ENCODE results near the gene MCRIP1.
"Not testable (repeated sequence)": the region's sequence is repeated elsewhere in the genome, so short reads cannot be mapped to it uniquely, and the experiment has no call there.

MCRIP1 gene

DNA sequence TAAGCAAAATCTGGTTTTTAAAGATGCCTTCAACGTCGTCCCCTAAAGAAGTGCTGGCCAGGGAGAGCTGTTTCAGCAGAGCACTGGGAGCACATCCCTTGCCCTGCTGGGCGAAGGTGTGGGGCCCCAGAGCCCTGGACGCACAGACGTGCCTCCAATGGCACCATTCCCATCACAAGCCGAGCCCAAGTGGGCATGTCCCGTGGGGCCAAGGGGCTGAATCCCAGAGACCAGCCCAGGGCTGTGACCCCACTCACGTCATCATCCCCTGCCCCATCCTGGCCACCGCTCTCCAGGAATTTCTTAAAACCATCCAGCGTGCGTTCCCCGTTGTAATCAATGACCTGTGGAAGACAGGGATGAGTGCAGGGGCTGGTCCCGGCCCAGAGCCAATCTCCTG, 11.8 kb upstream of the MCRIP1 start:
- Histone ChIP-seq H3K4me1 (ENCODE audit: control insufficient read depth, insufficient read depth, low read length) (peaks cover 8% of the 10 kb centered on the region; the same call in 1 of the 2 replicates), H3K36me3 (ENCODE audit: control insufficient read depth, insufficient read depth, low read length) (peaks cover 61% of the 10 kb centered on the region), H3K27ac (ENCODE audit: low read depth, low read length) (no peak overlapping the region), H3K27me3 (ENCODE audit: control insufficient read depth, insufficient read depth, low read length) (no peaks in the 10 kb centered on the region), H3K9ac (ENCODE audit: low read length) (no peak overlapping the region), H3K9me3 (ENCODE audit: control insufficient read depth, insufficient read depth, low read depth, low read length) (no peaks in the 10 kb centered on the region), H3K4me3 (ENCODE audit: low read depth, low read length) (no peak overlapping the region)

GRCh38 chr17:81844327-81844851, 11.3 kb upstream of the MCRIP1 start:
- Histone ChIP-seq H3K27me3 (ENCODE audit: control insufficient read depth, insufficient read depth, low read length) (no peaks in the 10 kb centered on the region), H3K4me3 (ENCODE audit: low read depth, low read length) (no peak overlapping the region), H3K36me3 (ENCODE audit: control insufficient read depth, insufficient read depth, low read length) (peaks cover 61% of the 10 kb centered on the region), H3K27ac (ENCODE audit: low read depth, low read length) (no peak overlapping the region), H3K9ac (ENCODE audit: low read length) (no peak overlapping the region), H3K9me3 (ENCODE audit: control insufficient read depth, insufficient read depth, low read depth, low read length) (no peaks in the 10 kb centered on the region), H3K4me1 (ENCODE audit: control insufficient read depth, insufficient read depth, low read length) (peaks cover 8% of the 10 kb centered on the region; the same call in 1 of the 2 replicates)

DNA sequence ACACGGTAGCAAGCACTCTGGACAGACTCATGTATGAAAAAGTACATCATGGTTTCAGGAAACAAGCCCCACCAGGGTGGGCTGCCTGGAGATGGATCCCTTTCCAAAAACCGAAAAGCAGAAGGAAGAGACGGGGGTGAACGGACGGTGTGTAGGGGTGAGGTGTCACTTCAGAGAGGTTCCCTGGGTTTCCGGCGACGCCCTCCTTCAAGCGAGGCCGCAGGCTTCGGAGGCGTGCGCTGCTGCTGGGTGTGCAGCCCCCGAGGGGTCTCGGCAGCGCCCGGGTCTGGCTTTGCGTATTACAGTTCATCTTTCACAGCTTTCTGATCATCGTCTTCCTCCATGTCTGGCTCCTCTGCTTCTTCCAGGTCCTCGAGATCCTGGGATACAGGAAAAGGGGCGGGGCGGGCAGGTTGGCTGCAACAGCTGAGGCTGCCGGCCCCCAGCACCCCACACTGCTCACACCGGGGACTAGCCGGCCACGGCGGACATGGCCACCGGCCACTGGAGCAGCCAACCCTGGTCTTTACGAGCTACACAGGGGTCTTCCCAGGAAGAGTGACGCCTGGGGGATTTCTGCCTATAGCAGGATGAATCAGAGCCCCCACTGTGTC, 10.7 kb upstream of the MCRIP1 start:
- Histone ChIP-seq H3K27me3 (ENCODE audit: control insufficient read depth, insufficient read depth, low read length) (no peaks in the 10 kb centered on the region), H3K9me3 (ENCODE audit: control insufficient read depth, insufficient read depth, low read depth, low read length) (no peaks in the 10 kb centered on the region), H3K9ac (ENCODE audit: low read length) (no peak overlapping the region), H3K27ac (ENCODE audit: low read depth, low read length) (no peak overlapping the region), H3K4me3 (ENCODE audit: low read depth, low read length) (no peak overlapping the region), H3K36me3 (ENCODE audit: control insufficient read depth, insufficient read depth, low read length) (peaks cover 58% of the 10 kb centered on the region), H3K4me1 (ENCODE audit: control insufficient read depth, insufficient read depth, low read length) (peaks cover 12% of the 10 kb centered on the region; the same call in 1 of the 2 replicates)

DNA sequence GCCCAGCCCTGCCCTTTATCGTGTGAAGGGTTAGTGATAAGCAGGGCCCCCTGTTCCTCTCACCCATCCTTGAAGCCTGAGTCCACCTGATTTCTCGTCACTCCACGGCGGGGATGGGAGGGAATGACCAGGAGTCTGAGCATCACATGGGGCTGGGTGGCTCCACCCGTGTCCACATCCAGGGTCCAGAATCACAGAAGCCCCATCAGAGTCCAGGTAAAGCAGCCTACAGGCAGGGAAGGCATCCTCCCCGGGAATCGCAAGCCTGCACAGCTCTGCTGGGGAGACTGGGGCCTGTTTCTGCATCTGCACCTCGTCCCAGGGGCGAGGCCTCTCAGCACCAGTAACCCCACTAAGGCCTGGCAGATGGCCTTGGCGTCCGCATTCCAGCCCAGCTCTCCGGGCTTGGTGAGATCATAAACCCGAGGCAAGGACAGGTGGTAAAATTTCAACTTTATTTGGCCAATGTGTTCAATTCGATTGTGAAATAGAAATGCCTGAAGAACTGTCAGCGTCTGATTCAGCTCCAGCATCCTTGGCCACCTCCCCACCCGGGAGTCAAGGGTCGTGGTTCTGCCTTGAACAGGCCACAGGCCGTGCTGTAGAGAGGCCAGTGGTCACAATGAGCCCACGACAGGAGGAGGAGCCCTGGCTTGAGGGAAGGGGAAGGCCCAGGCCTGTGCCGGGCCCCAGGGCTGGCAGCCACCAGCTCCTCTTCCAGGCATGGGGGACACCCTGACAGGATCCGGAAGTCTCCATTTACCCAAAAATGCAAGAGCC, 9.8 kb upstream of the MCRIP1 start:
- H3K27ac ChIP-seq (ENCODE audit: low read depth, low read length), result no peak overlapping the region
- peaks cover 54% of the 10 kb centered on the region for H3K36me3 ChIP-seq (ENCODE audit: control insufficient read depth, insufficient read depth, low read length)
- no peak overlapping the region for H3K9ac ChIP-seq (ENCODE audit: low read length)

DNA sequence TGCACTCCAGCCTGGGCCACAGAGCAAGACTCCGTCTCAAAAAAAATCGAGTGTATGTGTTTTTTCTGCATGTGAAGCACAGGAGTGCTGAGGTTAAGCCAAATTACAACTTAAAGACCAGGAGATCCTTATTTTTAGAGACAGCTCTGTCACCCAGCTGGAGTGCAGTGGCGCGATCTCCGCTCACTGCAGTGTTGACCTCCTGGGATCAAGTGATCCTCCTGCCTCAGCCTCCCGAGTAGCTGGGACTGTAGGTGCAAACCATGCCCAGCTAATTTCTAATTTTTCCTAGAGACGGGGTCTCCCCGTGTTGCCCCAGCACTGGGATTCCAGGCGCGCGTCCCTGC, 9.3 kb upstream of the MCRIP1 start:
- H3K9me3 ChIP-seq (ENCODE audit: control insufficient read depth, insufficient read depth, low read depth, low read length), result no peaks in the 10 kb centered on the region
- H3K4me3 ChIP-seq (ENCODE audit: low read depth, low read length), result no peak overlapping the region
- no peaks in the 10 kb centered on the region for H3K27me3 ChIP-seq (ENCODE audit: control insufficient read depth, insufficient read depth, low read length)
- H3K9ac ChIP-seq (ENCODE audit: low read length), result no peak overlapping the region
- peaks cover 51% of the 10 kb centered on the region for H3K36me3 ChIP-seq (ENCODE audit: control insufficient read depth, insufficient read depth, low read length)
- H3K4me1 ChIP-seq (ENCODE audit: control insufficient read depth, insufficient read depth, low read length), result peaks cover 14% of the 10 kb centered on the region; the same call in 1 of the 2 replicates
- H3K27ac ChIP-seq (ENCODE audit: low read depth, low read length), result no peak overlapping the region

More for the DNA sequence above, 9.8 kb upstream of the MCRIP1 start:
- Histone ChIP-seq H3K4me1 (ENCODE audit: control insufficient read depth, insufficient read depth, low read length) (peaks cover 14% of the 10 kb centered on the region; the same call in 1 of the 2 replicates), H3K9me3 (ENCODE audit: control insufficient read depth, insufficient read depth, low read depth, low read length) (no peaks in the 10 kb centered on the region), H3K27me3 (ENCODE audit: control insufficient read depth, insufficient read depth, low read length) (no peaks in the 10 kb centered on the region), H3K4me3 (ENCODE audit: low read depth, low read length) (no peak overlapping the region)

DNA sequence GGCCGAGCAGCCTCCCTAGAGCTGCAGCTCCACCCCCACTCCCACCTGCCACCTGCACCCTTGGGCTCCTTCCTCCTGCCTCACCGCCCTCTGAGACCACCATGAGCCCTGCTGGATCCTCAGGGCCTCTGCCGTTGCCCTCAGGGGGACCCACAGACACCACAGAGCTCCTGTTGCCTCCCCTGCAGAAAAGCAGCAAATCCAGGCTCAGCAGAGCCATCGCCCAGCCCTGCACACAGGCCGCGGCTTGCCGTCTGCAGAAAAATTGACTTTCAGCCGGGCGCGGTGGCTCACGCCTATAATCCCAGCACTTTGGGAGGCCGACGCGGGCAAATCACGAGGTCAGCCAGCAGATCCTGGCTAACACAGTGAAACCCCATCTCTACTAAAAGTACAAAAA, 8.8 kb upstream of the MCRIP1 start:
- no peak overlapping the region for H3K4me3 ChIP-seq (ENCODE audit: low read depth, low read length)
- H3K9me3 ChIP-seq (ENCODE audit: control insufficient read depth, insufficient read depth, low read depth, low read length), result no peaks in the 10 kb centered on the region
- H3K9ac ChIP-seq (ENCODE audit: low read length), result no peak overlapping the region
- H3K27ac ChIP-seq (ENCODE audit: low read depth, low read length), result no peak overlapping the region
- peaks cover 46% of the 10 kb centered on the region for H3K36me3 ChIP-seq (ENCODE audit: control insufficient read depth, insufficient read depth, low read length)
- H3K4me1 ChIP-seq (ENCODE audit: control insufficient read depth, insufficient read depth, low read length), result peaks cover 14% of the 10 kb centered on the region; the same call in 1 of the 2 replicates
- H3K27me3 ChIP-seq (ENCODE audit: control insufficient read depth, insufficient read depth, low read length), result no peaks in the 10 kb centered on the region

DNA sequence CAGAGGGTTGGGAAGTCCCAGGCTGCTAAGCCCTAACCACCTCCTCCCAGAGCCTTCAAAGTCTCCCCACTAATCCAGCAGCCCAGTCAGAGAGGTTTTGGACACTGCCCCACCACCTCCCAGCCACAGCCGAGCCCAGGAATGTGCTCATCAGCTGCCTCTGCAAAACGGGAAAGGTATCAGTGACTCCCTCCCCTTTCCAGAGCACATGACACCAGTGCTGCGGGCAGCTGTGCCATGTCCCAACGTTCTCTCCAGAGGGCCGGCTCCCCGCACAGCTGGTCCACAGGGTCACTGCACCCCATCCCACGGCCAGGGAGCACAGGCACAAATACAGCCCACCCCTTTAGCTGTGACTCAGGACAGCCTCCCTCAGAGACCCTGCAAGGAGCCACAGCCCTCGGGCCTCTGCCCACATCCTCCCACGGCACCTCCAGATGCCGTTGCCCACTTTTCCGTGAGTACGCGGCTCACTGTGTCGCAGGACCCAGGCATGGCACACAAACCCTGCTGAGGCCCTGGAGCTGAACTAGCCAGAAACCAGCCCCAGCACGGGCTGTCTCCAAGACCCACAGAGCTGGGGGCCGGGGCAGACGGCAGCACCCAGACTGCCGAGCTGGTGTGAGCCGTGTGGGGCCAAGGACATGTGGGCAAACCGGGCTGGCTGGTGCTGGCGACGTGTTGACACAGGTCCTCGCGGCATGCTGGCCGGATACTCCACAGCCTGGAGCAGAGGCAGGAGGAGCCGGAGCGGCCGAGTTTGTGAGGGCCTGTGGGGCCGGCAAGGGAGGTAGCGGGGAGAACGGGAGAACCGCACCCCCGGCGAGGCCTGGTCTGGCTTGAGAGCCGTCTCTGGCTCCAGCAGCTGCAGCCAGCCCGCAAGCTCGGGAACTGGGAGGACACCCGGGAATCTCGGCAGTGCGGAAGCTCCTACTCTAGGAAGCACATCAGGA, 8.0 kb upstream of the MCRIP1 start:
- H3K27ac ChIP-seq (ENCODE audit: low read depth, low read length), result no peak overlapping the region

GRCh38 chr17:81840059-81840458, 7.0 kb upstream of the MCRIP1 start:
- H3K9ac ChIP-seq (ENCODE audit: low read length); H3K27ac ChIP-seq (ENCODE audit: low read depth, low read length); H3K4me3 ChIP-seq (ENCODE audit: low read depth, low read length); H3K27me3 ChIP-seq (ENCODE audit: control insufficient read depth, insufficient read depth, low read length); H3K9me3 ChIP-seq (ENCODE audit: control insufficient read depth, insufficient read depth, low read depth, low read length): not testable (repeated sequence)
- H3K4me1 ChIP-seq (ENCODE audit: control insufficient read depth, insufficient read depth, low read length), result peaks cover 14% of the 10 kb centered on the region; the same call in 1 of the 2 replicates
- peaks cover 28% of the 10 kb centered on the region for H3K36me3 ChIP-seq (ENCODE audit: control insufficient read depth, insufficient read depth, low read length)

More for the DNA sequence above, 8.0 kb upstream of the MCRIP1 start:
- Histone ChIP-seq H3K4me1 (ENCODE audit: control insufficient read depth, insufficient read depth, low read length) (peaks cover 14% of the 10 kb centered on the region; the same call in 1 of the 2 replicates), H3K4me3 (ENCODE audit: low read depth, low read length) (no peak overlapping the region), H3K27me3 (ENCODE audit: control insufficient read depth, insufficient read depth, low read length) (no peaks in the 10 kb centered on the region), H3K9me3 (ENCODE audit: control insufficient read depth, insufficient read depth, low read depth, low read length) (no peaks in the 10 kb centered on the region), H3K36me3 (ENCODE audit: control insufficient read depth, insufficient read depth, low read length) (peaks cover 39% of the 10 kb centered on the region), H3K9ac (ENCODE audit: low read length) (peak overlapping the region; percentile 5)

GRCh38 chr17:81839301-81839700, 6.2 kb upstream of the MCRIP1 start:
- Histone ChIP-seq H3K9me3 (ENCODE audit: control insufficient read depth, insufficient read depth, low read depth, low read length) (no peaks in the 10 kb centered on the region), H3K4me1 (ENCODE audit: control insufficient read depth, insufficient read depth, low read length) (peaks cover 14% of the 10 kb centered on the region; the same call in 1 of the 2 replicates), H3K27me3 (ENCODE audit: control insufficient read depth, insufficient read depth, low read length) (no peaks in the 10 kb centered on the region), H3K36me3 (ENCODE audit: control insufficient read depth, insufficient read depth, low read length) (peaks cover 21% of the 10 kb centered on the region), H3K9ac (ENCODE audit: low read length) (no peak overlapping the region), H3K27ac (ENCODE audit: low read depth, low read length) (no peak overlapping the region), H3K4me3 (ENCODE audit: low read depth, low read length) (no peak overlapping the region)

GRCh38 chr17:81838753-81839255, 5.7 kb upstream of the MCRIP1 start:
- Histone ChIP-seq H3K4me3 (ENCODE audit: low read depth, low read length) (no peak overlapping the region), H3K9ac (ENCODE audit: low read length) (no peak overlapping the region)

More at GRCh38 chr17:81838753-81839255, 5.7 kb upstream of the MCRIP1 start:
- Histone ChIP-seq H3K36me3 (ENCODE audit: control insufficient read depth, insufficient read depth, low read length) (peaks cover 16% of the 10 kb centered on the region), H3K27me3 (ENCODE audit: control insufficient read depth, insufficient read depth, low read length) (no peaks in the 10 kb centered on the region), H3K27ac (ENCODE audit: low read depth, low read length) (no peak overlapping the region), H3K4me1 (ENCODE audit: control insufficient read depth, insufficient read depth, low read length) (peaks cover 16% of the 10 kb centered on the region; the same call in 1 of the 2 replicates), H3K9me3 (ENCODE audit: control insufficient read depth, insufficient read depth, low read depth, low read length) (no peaks in the 10 kb centered on the region)

All from HUES6 (cell line).